H9 (cell line): ENCODE results near the gene SLC4A2. TPM values are rescaled to one million over a fixed set of nuclear protein-coding genes. Genes with fewer than 3 reads are reported as not detected.

Experiments
- DNase-seq: peaks from one replicate; pipeline ENCODE4 v3.0.0-alpha.2; 2017
- H2AFZ ChIP-seq: one replicate; pipeline ENCODE4 v1.6.1; 2013; ENCODE audit warnings: mild to moderate bottlenecking, low read length, control low read depth, moderate library complexity
- H2AK5ac ChIP-seq: 2 replicates; pipeline ENCODE4 v1.6.1; 2013; ENCODE audit warnings: low read length, control low read depth, mixed read lengths; ENCODE audit not compliant: insufficient read length
- H2BK120ac ChIP-seq: one replicate; pipeline ENCODE4 v1.6.1; 2013; ENCODE audit warnings: low read depth, mild to moderate bottlenecking, low read length, control low read depth, inconsistent platforms; ENCODE audit not compliant: poor library complexity, severe bottlenecking
- H2BK12ac ChIP-seq: 2 replicates; pipeline ENCODE4 v1.6.1; 2013; ENCODE audit warnings: low read length, control low read depth, mixed read lengths, low read depth; ENCODE audit not compliant: insufficient read length
- H2BK15ac ChIP-seq: 2 replicates; pipeline ENCODE4 v1.6.1; 2013; ENCODE audit warnings: low read depth, low read length, control low read depth
- H2BK20ac ChIP-seq: one replicate; pipeline ENCODE4 v1.6.1; 2013; ENCODE audit warnings: low read depth, mild to moderate bottlenecking, low read length, control low read depth, inconsistent platforms; ENCODE audit not compliant: poor library complexity, severe bottlenecking
- H2BK5ac ChIP-seq: 2 replicates; pipeline ENCODE4 v1.6.1; 2013; ENCODE audit warnings: low read length, control low read depth, mixed read lengths; ENCODE audit not compliant: insufficient read length
- H3K14ac ChIP-seq: 2 replicates; pipeline ENCODE4 v1.6.1; 2013; ENCODE audit warnings: low read length, control low read depth; ENCODE audit not compliant: insufficient read depth
- H3K18ac ChIP-seq: 2 replicates; pipeline ENCODE4 v1.6.1; 2013; ENCODE audit warnings: low read depth, mild to moderate bottlenecking, mixed read lengths, low read length, control low read depth; ENCODE audit not compliant: insufficient read length
- H3K23ac ChIP-seq: 2 replicates; pipeline ENCODE4 v1.6.1; 2013; ENCODE audit warnings: low read length, control low read depth, mixed read lengths, low read depth; ENCODE audit not compliant: insufficient read length
- H3K23me2 ChIP-seq: 2 replicates; pipeline ENCODE4 v1.6.1; 2013; ENCODE audit warnings: low read depth, mild to moderate bottlenecking, mixed read lengths, low read length, control low read depth; ENCODE audit not compliant: insufficient read length, poor library complexity, severe bottlenecking
- H3K27ac ChIP-seq: 2 replicates; pipeline ENCODE4 v1.5.1; 2013; ENCODE audit warnings: low read length, control low read depth, mixed read lengths, low read depth; ENCODE audit not compliant: insufficient read length
- H3K27me3 ChIP-seq: 2 replicates; pipeline ENCODE4 v1.6.1; 2013; ENCODE audit warnings: low read length, control low read depth, inconsistent platforms; ENCODE audit not compliant: insufficient read depth
- H3K4ac ChIP-seq: 2 replicates; pipeline ENCODE4 v1.6.1; 2013; ENCODE audit warnings: low read depth, mild to moderate bottlenecking, control low read depth, inconsistent platforms, low read length, moderate library complexity
- H3K4me1 ChIP-seq: 2 replicates; pipeline ENCODE4 v1.6.1; 2013; ENCODE audit warnings: low read length, control low read depth, inconsistent platforms; ENCODE audit not compliant: insufficient read depth
- H3K4me2 ChIP-seq: 2 replicates; pipeline ENCODE4 v1.6.1; 2013; ENCODE audit warnings: low read length, control low read depth, mixed read lengths; ENCODE audit not compliant: insufficient read length, insufficient read depth
- H3K56ac ChIP-seq: 2 replicates; pipeline ENCODE4 v1.6.1; 2013; ENCODE audit warnings: low read depth, mild to moderate bottlenecking, mixed read lengths, low read length, control low read depth; ENCODE audit not compliant: insufficient read length
- H3K79me1 ChIP-seq: 2 replicates; pipeline ENCODE4 v1.6.1; 2013; ENCODE audit warnings: low read depth, mild to moderate bottlenecking, moderate library complexity, low read length, control low read depth, inconsistent platforms; ENCODE audit not compliant: insufficient read depth, poor library complexity, severe bottlenecking
- H3K79me2 ChIP-seq: 2 replicates; pipeline ENCODE4 v1.6.1; 2013; ENCODE audit warnings: low read length, control low read depth, inconsistent platforms; ENCODE audit not compliant: insufficient read depth
- H3K9ac ChIP-seq: 2 replicates; pipeline ENCODE4 v1.6.1; 2013; ENCODE audit warnings: low read length, control low read depth, mixed read lengths; ENCODE audit not compliant: insufficient read length; ENCODE audit errors: extremely low read depth
- H3K9me3 ChIP-seq: one replicate; pipeline ENCODE4 v1.6.1; 2013; ENCODE audit warnings: low read depth, low read length, inconsistent platforms; ENCODE audit not compliant: control insufficient read depth
- H3T11ph ChIP-seq: one replicate; pipeline ENCODE4 v1.6.1; 2013; ENCODE audit warnings: mild to moderate bottlenecking, low read length, control low read depth, inconsistent platforms
- H4K20me1 ChIP-seq: one replicate; pipeline ENCODE4 v1.6.1; 2013; ENCODE audit not compliant: control insufficient read depth, insufficient read length, insufficient read depth
- H4K5ac ChIP-seq: 2 replicates; pipeline ENCODE4 v1.6.1; 2013; ENCODE audit warnings: low read depth, mild to moderate bottlenecking, mixed read lengths, low read length, control low read depth; ENCODE audit not compliant: insufficient read length
- H4K8ac ChIP-seq: replicated peaks from 2 replicates; pipeline ENCODE4 v1.6.1; 2013; ENCODE audit warnings: low read length, control low read depth, mixed read lengths, low read depth; ENCODE audit not compliant: insufficient read length
- H4K91ac ChIP-seq: 2 replicates; pipeline ENCODE4 v1.6.1; 2013; ENCODE audit warnings: low read depth, mild to moderate bottlenecking, moderate library complexity, mixed read lengths, low read length, control low read depth; ENCODE audit not compliant: insufficient read length
- H3K27ac Mint-ChIP-seq, 3 experiments: 2 replicates in 2 of 3; 3 replicates in 1 of 3; pipeline ENCODE4 v1.8.0; 2020 to 2021; ENCODE audit warnings: mixed read lengths in 3 of 3, mild to moderate bottlenecking in 1 of 3, moderate library complexity in 1 of 3
- H3K27me3 Mint-ChIP-seq: 2 replicates; pipeline ENCODE4 v1.8.0; 2021; ENCODE audit warnings: low read depth, mild to moderate bottlenecking, moderate library complexity, mixed read lengths
- H3K36me3 Mint-ChIP-seq, 3 experiments: 2 replicates in 2 of 3; 3 replicates in 1 of 3; pipeline ENCODE4 v1.8.0; 2020 to 2021; ENCODE audit warnings: low read depth in 3 of 3, mixed read lengths in 3 of 3; ENCODE audit not compliant: insufficient read depth in 1 of 3
- H3K4me1 Mint-ChIP-seq, 2 experiments: 2 replicates each; pipeline ENCODE4 v1.8.0; 2020; ENCODE audit warnings: mixed read lengths in 2 of 2
- H3K4me3 Mint-ChIP-seq, 2 experiments: 2 replicates in 1 of 2; 3 replicates in 1 of 2; pipeline ENCODE4 v1.8.0; 2020 to 2021; ENCODE audit warnings: mild to moderate bottlenecking in 2 of 2, mixed read lengths in 2 of 2, moderate library complexity in 1 of 2
- H3K9me3 Mint-ChIP-seq, 2 experiments: 2 replicates in 1 of 2; 3 replicates in 1 of 2; pipeline ENCODE4 v1.8.0; 2020; ENCODE audit warnings: mild to moderate bottlenecking in 2 of 2, mixed read lengths in 2 of 2, moderate library complexity in 1 of 2
- WGBS: extraction: QIAGEN DNeasy Blood & Tissue Kit; methylation state at CpG from one replicate; pipeline ENCODE4 v1.1.7; 2013; ENCODE audit warnings: missing lambda C conversion rate, low lambda C conversion rate, mixed read lengths; ENCODE audit not compliant: insufficient read length; ENCODE audit errors: extremely low coverage; 5-methylcytosine and 5-hydroxymethylcytosine counted together
- total RNA-seq: library from RNA; stranded (reverse); gene quantifications from 2 replicates; pipeline ENCODE4 v1.2.1, GENCODE V29; 2021
- TF ChIP-seq, protein P1 (sequence below): fragments of 200-600 bp; sonication (generic); conservative IDR thresholded peaks from 3 replicates; pipeline ENCODE4 v1.8.0; 2021; ENCODE audit warnings: antibody characterized with exemption, mild to moderate bottlenecking

The SLC4A2 gene
- total RNA-seq, 1 experiment from 2014 or later: 136 TPM

DNA sequence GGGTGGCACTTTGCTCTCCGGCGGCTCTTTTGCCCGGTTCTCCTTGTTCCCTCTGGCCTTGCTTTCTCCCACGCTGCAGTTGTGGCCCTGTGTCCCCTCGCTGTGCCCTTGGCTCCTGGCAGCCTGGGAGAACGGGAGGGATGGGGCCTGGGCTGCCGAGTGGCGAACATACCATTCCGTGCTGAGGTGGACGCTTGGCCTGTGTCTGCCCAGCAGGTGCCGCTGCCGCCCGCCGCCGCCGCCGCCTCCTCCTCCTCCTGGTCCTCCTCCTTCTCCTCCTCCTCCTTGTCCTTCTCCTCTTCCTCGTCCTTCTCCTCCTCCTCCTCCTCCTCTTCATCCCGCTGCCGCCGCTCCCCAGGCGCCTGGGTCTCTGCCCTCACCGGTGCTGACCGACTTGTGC is 62.9 kb downstream of the SLC4A2 start:
- Histone ChIP-seq H3T11ph (no peak overlapping the region), H3K9me3 (no peaks in the 10 kb centered on the region), H3K4me1 (peaks cover 3% of the 10 kb centered on the region; the same call in 1 of the 2 replicates), H2BK15ac (no peak overlapping the region), H2AFZ (no peak overlapping the region), H2BK5ac (no peak overlapping the region), H2BK120ac (no peak overlapping the region), H3K18ac (no peak overlapping the region), H3K4ac (no peak overlapping the region), H3K27ac (no peak overlapping the region), H4K20me1 (no peaks in the 10 kb centered on the region), H2BK12ac (no peak overlapping the region), H3K4me2 (no peak overlapping the region), H3K23ac (no peak overlapping the region), H4K5ac (no peak overlapping the region), H2BK20ac (no peak overlapping the region), H3K56ac (no peak overlapping the region), H3K79me2 (no peaks in the 10 kb centered on the region), H3K14ac (no peak overlapping the region; the same call in 1 of the 2 replicates), H3K9ac (no peak overlapping the region), H2AK5ac (no peak overlapping the region), H3K79me1 (no peaks in the 10 kb centered on the region), H4K8ac (no peak overlapping the region), H3K27me3 (no peaks in the 10 kb centered on the region), H4K91ac (no peak overlapping the region), H3K23me2 (peaks cover 10% of the 10 kb centered on the region)
- no peak overlapping the region for H3K4me3 Mint-ChIP-seq
- H3K27me3 Mint-ChIP-seq: peaks cover 16% of the 10 kb centered on the region
- H3K27ac Mint-ChIP-seq: no peak overlapping the region
- H3K9me3 Mint-ChIP-seq: no peaks in the 10 kb centered on the region
- peaks cover 33 to 60% (median 51%) of the 10 kb centered on the region in 3 experiments for H3K36me3 Mint-ChIP-seq
- TF ChIP-seq, protein P1, sequence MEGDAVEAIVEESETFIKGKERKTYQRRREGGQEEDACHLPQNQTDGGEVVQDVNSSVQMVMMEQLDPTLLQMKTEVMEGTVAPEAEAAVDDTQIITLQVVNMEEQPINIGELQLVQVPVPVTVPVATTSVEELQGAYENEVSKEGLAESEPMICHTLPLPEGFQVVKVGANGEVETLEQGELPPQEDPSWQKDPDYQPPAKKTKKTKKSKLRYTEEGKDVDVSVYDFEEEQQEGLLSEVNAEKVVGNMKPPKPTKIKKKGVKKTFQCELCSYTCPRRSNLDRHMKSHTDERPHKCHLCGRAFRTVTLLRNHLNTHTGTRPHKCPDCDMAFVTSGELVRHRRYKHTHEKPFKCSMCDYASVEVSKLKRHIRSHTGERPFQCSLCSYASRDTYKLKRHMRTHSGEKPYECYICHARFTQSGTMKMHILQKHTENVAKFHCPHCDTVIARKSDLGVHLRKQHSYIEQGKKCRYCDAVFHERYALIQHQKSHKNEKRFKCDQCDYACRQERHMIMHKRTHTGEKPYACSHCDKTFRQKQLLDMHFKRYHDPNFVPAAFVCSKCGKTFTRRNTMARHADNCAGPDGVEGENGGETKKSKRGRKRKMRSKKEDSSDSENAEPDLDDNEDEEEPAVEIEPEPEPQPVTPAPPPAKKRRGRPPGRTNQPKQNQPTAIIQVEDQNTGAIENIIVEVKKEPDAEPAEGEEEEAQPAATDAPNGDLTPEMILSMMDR: no peak; the same call in 2 of the 3 replicates
- no peak for DNase-seq
- WGBS: no CpG with 5 or more reads among the region's 24 CpGs
- peaks cover 19 to 22% of the 10 kb centered on the region in 2 experiments for H3K4me1 Mint-ChIP-seq
